Measurements from ENCODE around the gene TMEM175.
A peak's percentile ranks its signal among the peaks of the same experiment; 100 is the strongest.
"Not testable (repeated sequence)": the region's sequence is repeated elsewhere in the genome, so short reads cannot be mapped to it uniquely, and the experiment has no call there.

TMEM175 gene

GRCh38 chr4:915041-915474 lies 17.2 kb upstream of the TMEM175 start:
- DNase-seq: no peak
- H3K4me1 ChIP-seq (ENCODE audit: control insufficient read depth, insufficient read depth, low read length, poor library complexity, severe bottlenecking): peaks cover 6% of the 10 kb centered on the region
- H3K27me3 ChIP-seq (replicated peaks; ENCODE audit: control insufficient read depth, insufficient read depth, low read length, poor library complexity, severe bottlenecking): no peaks in the 10 kb centered on the region
- H3K36me3 ChIP-seq (ENCODE audit: control insufficient read depth, insufficient read depth, low read length): peaks cover 33% of the 10 kb centered on the region
- H3K9me3 ChIP-seq (ENCODE audit: control insufficient read depth, low read length): no peaks in the 10 kb centered on the region
- no peak overlapping the region for H3K4me3 ChIP-seq (ENCODE audit: insufficient read depth, low read depth, low read length, poor library complexity, severe bottlenecking)
- H3K27ac ChIP-seq (ENCODE audit: insufficient read depth, low read length, poor library complexity, severe bottlenecking): no peak overlapping the region

GRCh38 chr4:915595-915994 lies 16.7 kb upstream of the TMEM175 start:
- Histone ChIP-seq H3K27ac (ENCODE audit: insufficient read depth, low read length, poor library complexity, severe bottlenecking) (no peak overlapping the region), H3K9me3 (ENCODE audit: control insufficient read depth, low read length) (no peaks in the 10 kb centered on the region), H3K4me3 (ENCODE audit: insufficient read depth, low read depth, low read length, poor library complexity, severe bottlenecking) (no peak overlapping the region), H3K4me1 (ENCODE audit: control insufficient read depth, insufficient read depth, low read length, poor library complexity, severe bottlenecking) (peaks cover 6% of the 10 kb centered on the region), H3K27me3 (replicated peaks; ENCODE audit: control insufficient read depth, insufficient read depth, low read length, poor library complexity, severe bottlenecking) (no peaks in the 10 kb centered on the region), H3K36me3 (ENCODE audit: control insufficient read depth, insufficient read depth, low read length) (peaks cover 30% of the 10 kb centered on the region)
- DNase-seq: no peak

GRCh38 chr4:917466-917865 lies 14.8 kb upstream of the TMEM175 start:
- H3K4me3 ChIP-seq (ENCODE audit: insufficient read depth, low read depth, low read length, poor library complexity, severe bottlenecking): no peak overlapping the region
- H3K9me3 ChIP-seq (ENCODE audit: control insufficient read depth, low read length): no peaks in the 10 kb centered on the region
- H3K27ac ChIP-seq (ENCODE audit: insufficient read depth, low read length, poor library complexity, severe bottlenecking): no peak overlapping the region
- no peaks in the 10 kb centered on the region for H3K27me3 ChIP-seq (replicated peaks; ENCODE audit: control insufficient read depth, insufficient read depth, low read length, poor library complexity, severe bottlenecking)
- DNase-seq: no peak
- peaks cover 6% of the 10 kb centered on the region for H3K4me1 ChIP-seq (ENCODE audit: control insufficient read depth, insufficient read depth, low read length, poor library complexity, severe bottlenecking)
- peaks cover 11% of the 10 kb centered on the region for H3K36me3 ChIP-seq (ENCODE audit: control insufficient read depth, insufficient read depth, low read length)

- no peak overlapping the region for H3K27ac ChIP-seq (ENCODE audit: insufficient read depth, low read length, poor library complexity, severe bottlenecking)
- no peak overlapping the region for H3K4me3 ChIP-seq (ENCODE audit: insufficient read depth, low read depth, low read length, poor library complexity, severe bottlenecking)
- H3K27me3 ChIP-seq (replicated peaks; ENCODE audit: control insufficient read depth, insufficient read depth, low read length, poor library complexity, severe bottlenecking): no peaks in the 10 kb centered on the region
- DNase-seq: no peak
- peaks cover 6% of the 10 kb centered on the region for H3K36me3 ChIP-seq (ENCODE audit: control insufficient read depth, insufficient read depth, low read length)
- no peaks in the 10 kb centered on the region for H3K9me3 ChIP-seq (ENCODE audit: control insufficient read depth, low read length)
- H3K4me1 ChIP-seq (ENCODE audit: control insufficient read depth, insufficient read depth, low read length, poor library complexity, severe bottlenecking): peaks cover 6% of the 10 kb centered on the region
These were observed 14.3 kb upstream of the TMEM175 start for GRCh38 chr4:917992-918391.

GRCh38 chr4:918591-918990 lies 13.7 kb upstream of the TMEM175 start:
- not testable (repeated sequence) for H3K9me3 ChIP-seq (ENCODE audit: control insufficient read depth, low read length); H3K36me3 ChIP-seq (ENCODE audit: control insufficient read depth, insufficient read depth, low read length); H3K27me3 ChIP-seq (replicated peaks; ENCODE audit: control insufficient read depth, insufficient read depth, low read length, poor library complexity, severe bottlenecking); H3K4me3 ChIP-seq (ENCODE audit: insufficient read depth, low read depth, low read length, poor library complexity, severe bottlenecking); DNase-seq; H3K27ac ChIP-seq (ENCODE audit: insufficient read depth, low read length, poor library complexity, severe bottlenecking); H3K4me1 ChIP-seq (ENCODE audit: control insufficient read depth, insufficient read depth, low read length, poor library complexity, severe bottlenecking)

GRCh38 chr4:919004-919680 lies 13.1 kb upstream of the TMEM175 start:
- not testable (repeated sequence) for H3K4me1 ChIP-seq (ENCODE audit: control insufficient read depth, insufficient read depth, low read length, poor library complexity, severe bottlenecking); H3K27ac ChIP-seq (ENCODE audit: insufficient read depth, low read length, poor library complexity, severe bottlenecking); H3K9me3 ChIP-seq (ENCODE audit: control insufficient read depth, low read length)

GRCh38 chr4:921830-922331 lies 10.4 kb upstream of the TMEM175 start:
- Histone ChIP-seq H3K4me1 (ENCODE audit: control insufficient read depth, insufficient read depth, low read length, poor library complexity, severe bottlenecking) (peaks cover 5% of the 10 kb centered on the region), H3K36me3 (ENCODE audit: control insufficient read depth, insufficient read depth, low read length) (no peaks in the 10 kb centered on the region), H3K27ac (ENCODE audit: insufficient read depth, low read length, poor library complexity, severe bottlenecking) (no peak overlapping the region), H3K9me3 (ENCODE audit: control insufficient read depth, low read length) (no peaks in the 10 kb centered on the region), H3K4me3 (ENCODE audit: insufficient read depth, low read depth, low read length, poor library complexity, severe bottlenecking) (no peak overlapping the region), H3K27me3 (replicated peaks; ENCODE audit: control insufficient read depth, insufficient read depth, low read length, poor library complexity, severe bottlenecking) (no peaks in the 10 kb centered on the region)
- DNase-seq: no peak

More at GRCh38 chr4:919004-919680, 13.1 kb upstream of the TMEM175 start:
- not testable (repeated sequence) for H3K4me3 ChIP-seq (ENCODE audit: insufficient read depth, low read depth, low read length, poor library complexity, severe bottlenecking); H3K36me3 ChIP-seq (ENCODE audit: control insufficient read depth, insufficient read depth, low read length); H3K27me3 ChIP-seq (replicated peaks; ENCODE audit: control insufficient read depth, insufficient read depth, low read length, poor library complexity, severe bottlenecking); DNase-seq

GRCh38 chr4:924107-925096 lies 7.9 kb upstream of the TMEM175 start:
- H3K27me3 ChIP-seq (replicated peaks; ENCODE audit: control insufficient read depth, insufficient read depth, low read length, poor library complexity, severe bottlenecking): no peaks in the 10 kb centered on the region
- peaks cover 10% of the 10 kb centered on the region for H3K4me1 ChIP-seq (ENCODE audit: control insufficient read depth, insufficient read depth, low read length, poor library complexity, severe bottlenecking)
- no peaks in the 10 kb centered on the region for H3K9me3 ChIP-seq (ENCODE audit: control insufficient read depth, low read length)
- no peak overlapping the region for H3K4me3 ChIP-seq (ENCODE audit: insufficient read depth, low read depth, low read length, poor library complexity, severe bottlenecking)
- H3K36me3 ChIP-seq (ENCODE audit: control insufficient read depth, insufficient read depth, low read length): no peaks in the 10 kb centered on the region
- peak in 2 of 3 donors; percentile 9 to 23 for DNase-seq
- peak overlapping the region; percentile 37 for H3K27ac ChIP-seq (ENCODE audit: insufficient read depth, low read length, poor library complexity, severe bottlenecking)

GRCh38 chr4:925171-925570 lies 7.1 kb upstream of the TMEM175 start:
- peaks cover 15% of the 10 kb centered on the region for H3K4me1 ChIP-seq (ENCODE audit: control insufficient read depth, insufficient read depth, low read length, poor library complexity, severe bottlenecking)
- H3K27me3 ChIP-seq (replicated peaks; ENCODE audit: control insufficient read depth, insufficient read depth, low read length, poor library complexity, severe bottlenecking): no peaks in the 10 kb centered on the region
- H3K36me3 ChIP-seq (ENCODE audit: control insufficient read depth, insufficient read depth, low read length): no peaks in the 10 kb centered on the region
- H3K27ac ChIP-seq (ENCODE audit: insufficient read depth, low read length, poor library complexity, severe bottlenecking): no peak overlapping the region
- no peak overlapping the region for H3K4me3 ChIP-seq (ENCODE audit: insufficient read depth, low read depth, low read length, poor library complexity, severe bottlenecking)
- no peak for DNase-seq
- no peaks in the 10 kb centered on the region for H3K9me3 ChIP-seq (ENCODE audit: control insufficient read depth, low read length)
